Measurements from ENCODE around the gene GJA4.

GJA4 gene

DNA sequence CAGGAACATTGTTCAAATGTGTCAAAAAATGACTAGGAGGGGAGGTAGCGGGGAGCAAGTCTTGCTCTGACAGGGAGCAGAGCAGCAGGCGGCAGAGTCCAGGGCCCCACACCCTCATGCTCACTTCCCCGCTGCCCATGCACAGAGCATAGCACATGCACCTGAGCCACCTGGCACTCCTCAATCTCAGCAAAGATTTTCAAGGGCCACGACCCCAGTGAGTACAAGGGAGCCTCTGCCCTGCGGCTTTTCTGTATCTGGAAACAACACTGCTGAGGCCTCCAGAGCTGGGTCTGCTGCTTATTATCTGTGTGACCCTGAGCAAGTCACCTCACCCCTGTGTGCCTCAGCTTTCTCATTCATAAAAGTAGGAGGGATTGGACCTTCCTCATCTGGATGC is 12.8 kb upstream of the GJA4 start:
- Histone ChIP-seq H3K27ac (ENCODE audit: low read length) (no peak overlapping the region), H3K4me3 (ENCODE audit: low read length in 2 of 2) (no peak overlapping the region), H3K9me3 (ENCODE audit: control insufficient read depth in 2 of 2, low read length in 2 of 2) (no peaks in the 10 kb centered on the region), H3K4me1 (ENCODE audit: control insufficient read depth, insufficient read depth, low read length) (peaks cover 10% of the 10 kb centered on the region), H3K9ac (ENCODE audit: low read length in 2 of 2) (no peak overlapping the region), H3K36me3 (ENCODE audit: control insufficient read depth in 2 of 2, insufficient read depth in 2 of 2, low read length in 2 of 2) (no peaks in the 10 kb centered on the region), H3K27me3 (ENCODE audit: control insufficient read depth in 1 of 2, insufficient read depth in 2 of 2, low read length in 2 of 2) (peaks cover 46 to 57% of the 10 kb centered on the region in 2 donors)

DNA sequence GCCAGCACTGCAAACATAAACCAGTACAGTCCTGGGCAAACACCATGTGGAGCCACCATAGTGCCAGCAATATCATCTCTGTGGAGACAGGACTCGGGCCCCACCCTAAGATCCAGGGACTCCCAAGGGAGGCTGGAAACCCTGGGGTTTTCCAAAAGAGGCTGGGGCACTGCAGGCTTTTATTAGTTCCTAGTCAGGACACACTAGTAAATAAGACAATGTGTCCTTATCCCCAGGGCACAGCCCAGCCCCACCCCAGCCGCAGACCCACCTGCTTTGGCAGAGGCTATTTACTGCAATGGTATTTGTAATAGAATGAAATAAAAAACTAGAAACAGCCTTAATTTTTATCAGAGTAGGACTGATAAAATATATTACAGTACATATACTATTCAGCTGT is 12.3 kb upstream of the GJA4 start:
- Histone ChIP-seq H3K27ac (ENCODE audit: low read length) (no peak overlapping the region), H3K27me3 (ENCODE audit: control insufficient read depth in 1 of 2, insufficient read depth in 2 of 2, low read length in 2 of 2) (peaks cover 45 to 57% of the 10 kb centered on the region in 2 donors), H3K36me3 (ENCODE audit: control insufficient read depth in 2 of 2, insufficient read depth in 2 of 2, low read length in 2 of 2) (no peaks in the 10 kb centered on the region), H3K9ac (ENCODE audit: low read length in 2 of 2) (no peak overlapping the region), H3K4me3 (ENCODE audit: low read length in 2 of 2) (no peak overlapping the region), H3K4me1 (ENCODE audit: control insufficient read depth, insufficient read depth, low read length) (peaks cover 10% of the 10 kb centered on the region), H3K9me3 (ENCODE audit: control insufficient read depth in 2 of 2, low read length in 2 of 2) (no peaks in the 10 kb centered on the region)

DNA sequence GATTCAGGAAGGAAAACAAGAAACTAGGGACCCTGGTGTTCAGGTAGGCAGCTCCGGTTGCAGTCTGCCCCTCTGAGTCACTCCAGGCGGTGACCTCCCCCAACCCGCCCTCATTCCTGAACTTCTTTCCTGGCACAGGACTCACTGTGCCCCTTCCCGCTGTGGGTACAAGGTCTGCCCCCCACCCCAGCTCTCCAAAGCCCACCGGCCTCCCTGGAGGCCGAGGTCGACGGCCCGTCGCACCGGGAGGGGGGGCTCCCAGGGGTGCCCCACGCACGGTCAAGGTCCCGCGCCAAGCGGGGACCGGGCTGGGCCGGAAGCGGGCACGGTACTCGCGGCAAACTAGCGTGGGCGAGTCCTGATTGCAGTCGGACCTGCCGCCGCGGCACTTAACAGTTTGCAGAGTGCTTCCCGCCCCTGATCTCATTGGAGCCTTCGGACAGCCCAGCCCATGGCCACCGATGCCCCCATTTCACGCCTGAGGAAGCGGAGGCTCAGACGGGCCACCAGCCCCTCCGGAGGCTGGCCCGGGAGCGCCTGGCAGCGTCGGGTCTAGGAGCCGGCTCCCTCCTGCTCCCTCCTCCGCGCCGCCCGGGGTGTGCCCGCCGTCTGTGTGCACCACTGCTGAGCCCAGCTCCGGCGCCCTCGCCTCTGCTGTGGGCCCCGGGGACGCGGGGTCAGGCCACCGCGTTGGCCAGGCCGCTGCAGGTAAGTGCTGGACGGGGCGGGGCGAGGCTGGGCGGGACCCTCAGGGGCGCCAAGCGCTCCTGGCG is 11.5 kb upstream of the GJA4 start, which contains the start of gene GJB3:
GJB3 (plus strand) TSS at position 144 of the 773 bp plus-strand sequence. CDS start 3,549 bp downstream, outside the sequence.
- Histone ChIP-seq H3K36me3 (ENCODE audit: control insufficient read depth in 2 of 2, insufficient read depth in 2 of 2, low read length in 2 of 2) (no peaks in the 10 kb centered on the region), H3K9me3 (ENCODE audit: control insufficient read depth in 2 of 2, low read length in 2 of 2) (no peaks in the 10 kb centered on the region), H3K27ac (ENCODE audit: low read length) (no peak within 1 kb of the TSS), H3K9ac (ENCODE audit: low read length in 2 of 2) (no peak within 1 kb of the TSS), H3K4me3 (ENCODE audit: low read length in 2 of 2) (peak within 1 kb of the TSS; percentile 20 to 58), H3K4me1 (ENCODE audit: control insufficient read depth, insufficient read depth, low read length) (peaks cover 10% of the 10 kb centered on the region), H3K27me3 (ENCODE audit: control insufficient read depth in 1 of 2, insufficient read depth in 2 of 2, low read length in 2 of 2) (peaks cover 45 to 57% of the 10 kb centered on the region in 2 donors)

DNA sequence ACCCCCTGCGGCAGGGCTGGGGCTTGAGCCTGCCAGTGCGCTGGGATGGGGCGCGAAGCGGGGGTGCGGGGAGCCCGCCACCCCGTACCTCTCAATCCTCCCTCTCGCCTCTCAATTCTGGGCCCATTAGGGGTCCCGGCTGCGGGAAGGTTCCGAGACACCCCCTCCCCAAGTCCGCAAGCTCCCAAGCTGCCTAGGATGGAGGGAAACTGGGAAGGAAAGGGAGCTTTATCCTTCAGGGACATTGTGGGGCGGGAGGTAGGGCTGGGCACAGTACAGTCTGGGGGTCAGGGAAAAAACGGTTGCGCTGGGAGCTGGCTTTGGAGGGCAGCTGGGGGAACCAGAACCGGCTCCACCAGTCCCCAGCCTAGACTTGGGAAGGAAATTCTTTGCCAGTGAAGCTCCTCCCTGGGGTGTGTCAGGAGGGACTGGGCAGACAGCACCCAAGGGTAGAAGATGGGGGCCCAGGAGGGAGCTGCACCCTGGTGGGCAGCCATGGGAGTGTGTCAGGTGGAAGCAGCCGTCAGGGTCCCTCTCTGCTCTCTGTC is 10.9 kb upstream of the GJA4 start:
- no peak overlapping the region for H3K9ac ChIP-seq (ENCODE audit: low read length in 2 of 2)

DNA sequence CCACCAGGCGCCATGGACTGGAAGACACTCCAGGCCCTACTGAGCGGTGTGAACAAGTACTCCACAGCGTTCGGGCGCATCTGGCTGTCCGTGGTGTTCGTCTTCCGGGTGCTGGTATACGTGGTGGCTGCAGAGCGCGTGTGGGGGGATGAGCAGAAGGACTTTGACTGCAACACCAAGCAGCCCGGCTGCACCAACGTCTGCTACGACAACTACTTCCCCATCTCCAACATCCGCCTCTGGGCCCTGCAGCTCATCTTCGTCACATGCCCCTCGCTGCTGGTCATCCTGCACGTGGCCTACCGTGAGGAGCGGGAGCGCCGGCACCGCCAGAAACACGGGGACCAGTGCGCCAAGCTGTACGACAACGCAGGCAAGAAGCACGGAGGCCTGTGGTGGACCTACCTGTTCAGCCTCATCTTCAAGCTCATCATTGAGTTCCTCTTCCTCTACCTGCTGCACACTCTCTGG is 8.0 kb upstream of the GJA4 start:
- Histone ChIP-seq H3K27ac (ENCODE audit: low read length) (no peak overlapping the region), H3K9ac (ENCODE audit: low read length in 2 of 2) (no peak overlapping the region), H3K4me1 (ENCODE audit: control insufficient read depth, insufficient read depth, low read length) (peaks cover 10% of the 10 kb centered on the region), H3K4me3 (ENCODE audit: low read length in 2 of 2) (no peak overlapping the region), H3K27me3 (ENCODE audit: control insufficient read depth in 1 of 2, insufficient read depth in 2 of 2, low read length in 2 of 2) (peaks cover 30 to 37% of the 10 kb centered on the region in 2 donors), H3K9me3 (ENCODE audit: control insufficient read depth in 2 of 2, low read length in 2 of 2) (no peaks in the 10 kb centered on the region), H3K36me3 (ENCODE audit: control insufficient read depth in 2 of 2, insufficient read depth in 2 of 2, low read length in 2 of 2) (no peaks in the 10 kb centered on the region)

More for the DNA sequence above, 10.9 kb upstream of the GJA4 start:
- Histone ChIP-seq H3K36me3 (ENCODE audit: control insufficient read depth in 2 of 2, insufficient read depth in 2 of 2, low read length in 2 of 2) (no peaks in the 10 kb centered on the region), H3K27me3 (ENCODE audit: control insufficient read depth in 1 of 2, insufficient read depth in 2 of 2, low read length in 2 of 2) (peaks cover 43 to 52% of the 10 kb centered on the region in 2 donors), H3K4me3 (ENCODE audit: low read length in 2 of 2) (peak overlapping the region in 1 of 2 donors; percentile 58), H3K27ac (ENCODE audit: low read length) (no peak overlapping the region), H3K9me3 (ENCODE audit: control insufficient read depth in 2 of 2, low read length in 2 of 2) (no peaks in the 10 kb centered on the region), H3K4me1 (ENCODE audit: control insufficient read depth, insufficient read depth, low read length) (peaks cover 10% of the 10 kb centered on the region)

DNA sequence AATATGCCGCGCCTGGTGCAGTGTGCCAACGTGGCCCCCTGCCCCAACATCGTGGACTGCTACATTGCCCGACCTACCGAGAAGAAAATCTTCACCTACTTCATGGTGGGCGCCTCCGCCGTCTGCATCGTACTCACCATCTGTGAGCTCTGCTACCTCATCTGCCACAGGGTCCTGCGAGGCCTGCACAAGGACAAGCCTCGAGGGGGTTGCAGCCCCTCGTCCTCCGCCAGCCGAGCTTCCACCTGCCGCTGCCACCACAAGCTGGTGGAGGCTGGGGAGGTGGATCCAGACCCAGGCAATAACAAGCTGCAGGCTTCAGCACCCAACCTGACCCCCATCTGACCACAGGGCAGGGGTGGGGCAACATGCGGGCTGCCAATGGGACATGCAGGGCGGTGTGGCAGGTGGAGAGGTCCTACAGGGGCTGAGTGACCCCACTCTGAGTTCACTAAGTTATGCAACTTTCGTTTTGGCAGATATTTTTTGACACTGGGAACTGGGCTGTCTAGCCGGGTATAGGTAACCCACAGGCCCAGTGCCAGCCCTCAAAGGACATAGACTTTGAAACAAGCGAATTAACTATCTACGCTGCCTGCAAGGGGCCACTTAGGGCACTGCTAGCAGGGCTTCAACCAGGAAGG is 7.4 kb upstream of the GJA4 start:
- Histone ChIP-seq H3K4me3 (ENCODE audit: low read length in 2 of 2) (no peak overlapping the region), H3K4me1 (ENCODE audit: control insufficient read depth, insufficient read depth, low read length) (peaks cover 10% of the 10 kb centered on the region), H3K27ac (ENCODE audit: low read length) (no peak overlapping the region), H3K27me3 (ENCODE audit: control insufficient read depth in 1 of 2, insufficient read depth in 2 of 2, low read length in 2 of 2) (peaks cover 24 to 31% of the 10 kb centered on the region in 2 donors), H3K9me3 (ENCODE audit: control insufficient read depth in 2 of 2, low read length in 2 of 2) (no peaks in the 10 kb centered on the region), H3K36me3 (ENCODE audit: control insufficient read depth in 2 of 2, insufficient read depth in 2 of 2, low read length in 2 of 2) (no peaks in the 10 kb centered on the region), H3K9ac (ENCODE audit: low read length in 2 of 2) (no peak overlapping the region)

DNA sequence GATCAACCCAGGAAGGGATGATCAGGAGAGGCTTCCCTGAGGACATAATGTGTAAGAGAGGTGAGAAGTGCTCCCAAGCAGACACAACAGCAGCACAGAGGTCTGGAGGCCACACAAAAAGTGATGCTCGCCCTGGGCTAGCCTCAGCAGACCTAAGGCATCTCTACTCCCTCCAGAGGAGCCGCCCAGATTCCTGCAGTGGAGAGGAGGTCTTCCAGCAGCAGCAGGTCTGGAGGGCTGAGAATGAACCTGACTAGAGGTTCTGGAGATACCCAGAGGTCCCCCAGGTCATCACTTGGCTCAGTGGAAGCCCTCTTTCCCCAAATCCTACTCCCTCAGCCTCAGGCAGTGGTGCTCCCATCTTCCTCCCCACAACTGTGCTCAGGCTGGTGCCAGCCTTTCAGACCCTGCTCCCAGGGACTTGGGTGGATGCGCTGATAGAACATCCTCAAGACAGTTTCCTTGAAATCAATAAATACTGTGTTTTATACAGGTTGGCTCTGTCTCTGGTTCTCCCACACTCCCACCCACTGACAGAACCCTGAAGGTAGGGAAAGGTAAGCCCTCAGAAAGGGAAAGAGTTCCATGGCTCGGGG is 6.8 kb upstream of the GJA4 start:
- peaks cover 8% of the 10 kb centered on the region for H3K4me1 ChIP-seq (ENCODE audit: control insufficient read depth, insufficient read depth, low read length)
- no peak overlapping the region for H3K27ac ChIP-seq (ENCODE audit: low read length)
- H3K4me3 ChIP-seq (ENCODE audit: low read length in 2 of 2): no peak overlapping the region
- H3K9ac ChIP-seq (ENCODE audit: low read length in 2 of 2): no peak overlapping the region
- peaks cover 20 to 26% of the 10 kb centered on the region in 2 donors for H3K27me3 ChIP-seq (ENCODE audit: control insufficient read depth in 1 of 2, insufficient read depth in 2 of 2, low read length in 2 of 2)
- H3K36me3 ChIP-seq (ENCODE audit: control insufficient read depth in 2 of 2, insufficient read depth in 2 of 2, low read length in 2 of 2): no peaks in the 10 kb centered on the region
- no peaks in the 10 kb centered on the region for H3K9me3 ChIP-seq (ENCODE audit: control insufficient read depth in 2 of 2, low read length in 2 of 2)

DNA sequence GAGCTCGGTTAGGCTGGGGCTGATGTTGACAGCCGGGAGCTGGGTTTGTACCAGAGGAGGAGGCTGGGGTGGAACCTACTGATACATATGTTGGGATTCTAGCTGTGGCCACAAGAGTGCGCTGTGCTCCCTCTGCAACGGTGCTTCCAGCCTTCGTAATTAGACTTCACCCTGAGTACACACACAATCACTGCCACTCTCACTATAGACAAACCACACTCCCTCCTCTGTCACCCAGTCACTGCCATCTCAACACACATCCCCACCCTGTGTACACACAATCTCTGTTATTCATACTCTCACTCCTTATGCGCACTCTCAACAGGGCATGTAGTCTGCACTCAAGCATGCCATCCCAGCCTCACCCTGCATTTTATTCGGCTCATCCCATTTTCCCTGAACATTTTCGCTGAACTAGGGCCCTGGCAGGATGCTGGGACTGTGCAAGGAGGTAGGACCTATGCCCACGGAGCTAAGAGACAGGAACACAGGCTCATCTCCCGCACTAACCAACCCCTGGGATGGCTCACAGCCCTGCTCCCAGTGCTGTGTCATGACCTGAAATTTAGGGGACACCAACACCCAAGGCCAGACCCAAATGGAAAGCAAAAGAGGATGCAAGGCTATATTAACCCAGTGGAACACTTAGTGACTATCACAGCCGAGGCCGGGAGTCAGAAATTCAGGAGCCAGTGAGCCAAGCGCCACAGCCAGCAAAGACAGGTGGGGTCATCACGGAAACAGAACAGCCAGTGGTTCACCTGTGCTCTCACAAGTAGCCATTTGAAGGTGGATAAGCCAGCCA is 6.1 kb upstream of the GJA4 start:
- H3K4me3 ChIP-seq (ENCODE audit: low read length in 2 of 2): no peak overlapping the region
- no peak overlapping the region for H3K27ac ChIP-seq (ENCODE audit: low read length)
- no peaks in the 10 kb centered on the region for H3K9me3 ChIP-seq (ENCODE audit: control insufficient read depth in 2 of 2, low read length in 2 of 2)
- H3K27me3 ChIP-seq (ENCODE audit: control insufficient read depth in 1 of 2, insufficient read depth in 2 of 2, low read length in 2 of 2): peaks cover 16 to 21% of the 10 kb centered on the region in 2 donors
- no peak overlapping the region for H3K9ac ChIP-seq (ENCODE audit: low read length in 2 of 2)
- H3K36me3 ChIP-seq (ENCODE audit: control insufficient read depth in 2 of 2, insufficient read depth in 2 of 2, low read length in 2 of 2): no peaks in the 10 kb centered on the region
- peaks cover 2% of the 10 kb centered on the region for H3K4me1 ChIP-seq (ENCODE audit: control insufficient read depth, insufficient read depth, low read length)

DNA sequence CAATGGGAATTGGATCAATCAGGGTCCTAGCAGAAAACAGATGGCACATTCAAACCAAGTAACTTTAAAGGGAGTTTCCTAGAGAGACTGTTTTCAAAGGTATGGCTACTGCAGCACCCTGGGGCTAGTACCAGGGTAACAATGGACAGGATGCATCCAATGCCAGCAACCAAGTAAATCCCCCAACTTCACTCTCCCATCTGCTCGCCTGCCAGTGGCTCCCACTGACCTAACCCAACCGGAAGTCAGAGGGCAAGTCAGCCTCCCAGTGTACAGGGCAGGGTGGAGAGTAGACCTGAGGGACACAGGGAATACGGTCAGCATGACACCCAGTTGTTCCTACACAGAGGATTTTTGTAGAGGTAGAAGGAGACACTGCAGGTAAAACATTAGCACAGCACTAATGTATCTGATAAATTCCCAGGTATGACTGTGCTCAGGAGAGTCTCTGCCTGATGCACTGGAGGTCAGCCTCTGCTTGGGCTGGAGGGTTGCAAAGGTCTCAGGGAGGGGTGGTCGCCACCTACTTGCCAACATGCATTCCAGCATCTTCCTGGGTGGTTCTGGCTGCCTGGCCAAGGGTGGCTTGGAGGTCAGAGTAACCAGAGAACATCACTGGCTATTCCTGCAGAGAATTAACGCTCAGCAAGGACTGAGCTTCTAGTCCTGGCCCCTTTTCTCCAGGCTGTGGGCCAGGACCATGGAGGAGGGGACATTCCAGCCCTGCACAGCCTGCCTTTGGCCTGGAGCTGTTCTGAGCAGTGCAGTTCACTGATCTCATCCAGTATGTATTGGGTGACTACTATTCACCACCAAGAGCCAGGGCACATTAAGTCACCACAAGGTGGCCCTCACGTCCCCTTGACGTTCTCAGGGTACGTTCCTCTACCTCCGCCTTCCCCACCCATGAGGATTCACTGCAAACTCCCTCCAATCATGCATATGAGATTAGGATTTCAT is 5.1 kb upstream of the GJA4 start:
- Histone ChIP-seq H3K9me3 (ENCODE audit: control insufficient read depth in 2 of 2, low read length in 2 of 2) (no peaks in the 10 kb centered on the region), H3K27me3 (ENCODE audit: control insufficient read depth in 1 of 2, insufficient read depth in 2 of 2, low read length in 2 of 2) (peaks cover 12 to 17% of the 10 kb centered on the region in 2 donors), H3K9ac (ENCODE audit: low read length in 2 of 2) (no peak overlapping the region), H3K27ac (ENCODE audit: low read length) (no peak overlapping the region), H3K36me3 (ENCODE audit: control insufficient read depth in 2 of 2, insufficient read depth in 2 of 2, low read length in 2 of 2) (no peaks in the 10 kb centered on the region), H3K4me1 (ENCODE audit: control insufficient read depth, insufficient read depth, low read length) (no peaks in the 10 kb centered on the region), H3K4me3 (ENCODE audit: low read length in 2 of 2) (no peak overlapping the region)
